DND-41 (cell line): Measurements from ENCODE around the gene TBCK.

Experiments
- ATAC-seq: fragments of 200-7000 bp; cut with Tn5 transposase; 3 replicates; pipeline ENCODE4 v1.9.1; 2021; ENCODE audit warnings: low read depth; ENCODE audit not compliant: insufficient read depth
- DNase-seq: peaks from one replicate; pipeline ENCODE4 v3.0.0-alpha.2; 2020
- H2AFZ ChIP-seq: 2 replicates; pipeline ENCODE4 v1.6.0; 2012; ENCODE audit warnings: low read depth, low read length
- H3K27ac ChIP-seq: 2 replicates; pipeline ENCODE4 v1.5.1; 2012; ENCODE audit warnings: low read length, inconsistent platforms
- H3K27me3 ChIP-seq: fragments of 200-600 bp; sonication (generic); 2 replicates; pipeline ENCODE4 v1.6.0; 2012; ENCODE audit warnings: low read length, mild to moderate bottlenecking, inconsistent platforms; ENCODE audit not compliant: insufficient read depth, poor library complexity
- H3K36me3 ChIP-seq: 2 replicates; pipeline ENCODE4 v1.5.1; 2012; ENCODE audit warnings: low read length, inconsistent platforms; ENCODE audit not compliant: insufficient read depth
- H3K4me1 ChIP-seq: 2 replicates; pipeline ENCODE4 v1.5.1; 2012; ENCODE audit warnings: mild to moderate bottlenecking, low read length; ENCODE audit not compliant: insufficient read depth
- H3K4me2 ChIP-seq: 2 replicates; pipeline ENCODE4 v1.6.0; 2012; ENCODE audit warnings: mild to moderate bottlenecking, moderate library complexity, low read length, inconsistent platforms; ENCODE audit not compliant: insufficient read depth
- H3K4me3 ChIP-seq, 2 experiments: fragments of 200-600 bp in 1 of 2; shearing (Covaris generic) in 1 of 2; 2 replicates each; pipeline ENCODE4 v1.5.1; 2012 to 2016; ENCODE audit warnings: inconsistent platforms in 2 of 2, low read length in 2 of 2, mild to moderate bottlenecking in 2 of 2, low read depth in 1 of 2, moderate library complexity in 1 of 2
- H3K79me2 ChIP-seq: 2 replicates; pipeline ENCODE4 v1.6.0; 2012; ENCODE audit warnings: low read length, inconsistent platforms; ENCODE audit not compliant: insufficient read depth
- H3K9ac ChIP-seq: 2 replicates; pipeline ENCODE4 v1.6.0; 2012; ENCODE audit warnings: low read depth, mild to moderate bottlenecking, inconsistent platforms, low read length, moderate library complexity
- H3K9me3 ChIP-seq: 2 replicates; pipeline ENCODE4 v1.5.1; 2012; ENCODE audit warnings: low read length, moderate library complexity, mild to moderate bottlenecking, inconsistent platforms; ENCODE audit not compliant: insufficient read depth, severe bottlenecking
- H4K20me1 ChIP-seq: 2 replicates; pipeline ENCODE4 v1.6.0; 2012; ENCODE audit warnings: low read length; ENCODE audit not compliant: insufficient read depth
- EZH2 ChIP-seq: IDR thresholded peaks from 3 replicates; pipeline ENCODE4 v1.6.1; 2012; ENCODE audit warnings: borderline replicate concordance, low read depth, mild to moderate bottlenecking, moderate library complexity, low read length, inconsistent platforms; ENCODE audit not compliant: severe bottlenecking
- TF ChIP-seq, protein P1 (sequence below): IDR thresholded peaks from 2 replicates; pipeline ENCODE4 v1.5.1; 2012; ENCODE audit warnings: borderline replicate concordance, low read length, moderate library complexity, mild to moderate bottlenecking; ENCODE audit not compliant: poor library complexity, severe bottlenecking; ENCODE audit errors: extremely low read depth

TBCK gene

DNA sequence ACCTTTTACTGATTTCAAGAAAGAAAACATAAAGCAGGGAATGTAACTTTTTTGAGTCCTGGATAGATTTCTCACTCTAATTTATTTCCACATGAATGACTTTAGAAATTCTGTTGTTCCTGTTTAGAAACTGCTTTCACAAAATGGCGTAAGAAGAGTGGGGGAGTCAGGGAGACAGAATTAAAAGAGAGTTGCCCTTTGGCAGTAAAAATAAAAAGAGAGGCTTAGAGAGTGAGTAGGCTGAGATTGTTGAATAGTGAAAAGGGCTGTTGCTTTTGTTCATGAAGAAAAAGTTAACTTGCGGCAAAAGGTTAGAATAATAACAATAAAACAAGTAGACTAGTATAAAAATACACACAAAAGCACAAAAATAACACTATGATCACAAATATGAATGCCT is 166.1 kb downstream of the TBCK start:
- H3K79me2 ChIP-seq: no peaks in the 10 kb centered on the region
- no peaks in the 10 kb centered on the region for H3K4me1 ChIP-seq
- TF ChIP-seq, protein P1, sequence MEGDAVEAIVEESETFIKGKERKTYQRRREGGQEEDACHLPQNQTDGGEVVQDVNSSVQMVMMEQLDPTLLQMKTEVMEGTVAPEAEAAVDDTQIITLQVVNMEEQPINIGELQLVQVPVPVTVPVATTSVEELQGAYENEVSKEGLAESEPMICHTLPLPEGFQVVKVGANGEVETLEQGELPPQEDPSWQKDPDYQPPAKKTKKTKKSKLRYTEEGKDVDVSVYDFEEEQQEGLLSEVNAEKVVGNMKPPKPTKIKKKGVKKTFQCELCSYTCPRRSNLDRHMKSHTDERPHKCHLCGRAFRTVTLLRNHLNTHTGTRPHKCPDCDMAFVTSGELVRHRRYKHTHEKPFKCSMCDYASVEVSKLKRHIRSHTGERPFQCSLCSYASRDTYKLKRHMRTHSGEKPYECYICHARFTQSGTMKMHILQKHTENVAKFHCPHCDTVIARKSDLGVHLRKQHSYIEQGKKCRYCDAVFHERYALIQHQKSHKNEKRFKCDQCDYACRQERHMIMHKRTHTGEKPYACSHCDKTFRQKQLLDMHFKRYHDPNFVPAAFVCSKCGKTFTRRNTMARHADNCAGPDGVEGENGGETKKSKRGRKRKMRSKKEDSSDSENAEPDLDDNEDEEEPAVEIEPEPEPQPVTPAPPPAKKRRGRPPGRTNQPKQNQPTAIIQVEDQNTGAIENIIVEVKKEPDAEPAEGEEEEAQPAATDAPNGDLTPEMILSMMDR: no peak
- TF ChIP-seq EZH2: no peak
- no peak overlapping the region for H3K9ac ChIP-seq
- no peaks in the 10 kb centered on the region for H3K27me3 ChIP-seq
- H3K4me2 ChIP-seq: no peak overlapping the region
- no peak for DNase-seq
- peaks cover 2% of the 10 kb centered on the region for H3K9me3 ChIP-seq
- H4K20me1 ChIP-seq: no peaks in the 10 kb centered on the region
- no peak overlapping the region for H3K27ac ChIP-seq
- H3K36me3 ChIP-seq: no peaks in the 10 kb centered on the region
- no peak overlapping the region for H2AFZ ChIP-seq
- no peak overlapping the region for H3K4me3 ChIP-seq
- ATAC-seq: no peak

DNA sequence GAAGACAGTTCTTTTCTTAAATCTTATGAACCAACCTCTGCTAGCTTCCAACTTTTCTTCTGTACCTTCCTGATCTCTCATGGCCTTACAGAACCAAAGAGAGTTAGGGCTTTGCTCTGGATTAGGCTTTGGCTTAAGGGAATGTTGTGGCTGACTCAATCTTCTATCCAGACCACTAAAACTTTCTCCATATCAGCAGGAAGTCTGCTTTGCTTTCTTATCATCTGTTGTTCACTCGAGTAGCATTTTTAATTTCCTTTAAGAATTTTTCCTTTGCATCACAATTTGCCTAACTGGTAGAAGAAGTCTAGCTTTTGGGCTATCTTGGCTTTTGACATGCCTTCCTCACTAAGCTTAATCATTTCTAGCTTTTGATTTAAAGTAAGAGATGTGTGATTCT is 167.0 kb downstream of the TBCK start:
- Histone ChIP-seq H2AFZ (no peak overlapping the region), H3K9me3 (peaks cover 2% of the 10 kb centered on the region), H3K79me2 (no peaks in the 10 kb centered on the region), H3K27me3 (no peaks in the 10 kb centered on the region), H3K4me2 (no peak overlapping the region), H3K27ac (no peak overlapping the region), H3K4me1 (no peaks in the 10 kb centered on the region), H4K20me1 (no peaks in the 10 kb centered on the region), H3K36me3 (no peaks in the 10 kb centered on the region), H3K4me3 (no peak overlapping the region), H3K9ac (no peak overlapping the region)
- TF ChIP-seq, protein P1: no peak
- no peak for TF ChIP-seq EZH2
- ATAC-seq (no peak), DNase-seq (no peak)

DNA sequence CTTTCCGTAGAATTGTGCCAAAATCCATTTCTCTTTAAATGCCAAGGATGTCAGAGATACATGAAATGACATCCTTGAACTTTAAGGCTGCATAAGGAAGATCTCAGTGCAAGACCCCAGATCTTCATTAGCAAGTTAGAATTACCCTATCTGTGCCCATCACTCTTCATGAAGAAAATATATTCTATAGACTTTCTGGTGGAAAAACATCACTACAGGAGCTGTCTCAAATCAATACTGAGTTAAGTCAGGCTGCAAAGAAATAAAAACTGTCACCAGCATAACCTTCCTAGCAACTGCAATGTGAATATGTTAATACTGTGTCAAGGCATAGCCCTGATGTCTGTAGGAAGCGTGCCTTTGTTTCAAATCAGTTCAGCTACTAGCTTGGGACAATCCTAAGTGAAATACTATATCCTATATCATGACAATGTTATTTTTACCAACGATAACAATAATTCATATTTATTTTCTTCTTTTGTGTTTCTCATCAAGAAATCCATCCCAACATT is 173.3 kb downstream of the TBCK start:
- H4K20me1 ChIP-seq: no peaks in the 10 kb centered on the region
- ATAC-seq: no peak
- no peak overlapping the region for H3K4me2 ChIP-seq

More for the DNA sequence above, 173.3 kb downstream of the TBCK start:
- Histone ChIP-seq H3K27ac (no peak overlapping the region), H3K9me3 (no peaks in the 10 kb centered on the region), H3K79me2 (no peaks in the 10 kb centered on the region), H2AFZ (no peak overlapping the region), H3K4me3 (no peak overlapping the region), H3K4me1 (no peaks in the 10 kb centered on the region), H3K27me3 (no peaks in the 10 kb centered on the region), H3K36me3 (no peaks in the 10 kb centered on the region), H3K9ac (no peak overlapping the region)
- DNase-seq: no peak
- no peak for TF ChIP-seq EZH2
- TF ChIP-seq, protein P1: no peak
